Measurements from ENCODE around the gene APPL1.

The APPL1 gene

GRCh38 chr3:57227930-57228751 is 612 bp downstream of the APPL1 start:
- Histone ChIP-seq H3K27ac (ENCODE audit: low read depth, low read length) (peak overlapping the region; percentile 34; the same call in 1 of the 2 replicates), H3K9ac (ENCODE audit: low read depth, low read length) (peak overlapping the region; percentile 82), H3K4me3 (ENCODE audit: low read length) (peak overlapping the region; percentile 98), H3K9me3 (ENCODE audit: insufficient read depth, low read depth, low read length) (no peaks in the 10 kb centered on the region), H3K36me3 (ENCODE audit: insufficient read depth, low read length) (no peaks in the 10 kb centered on the region), H3K27me3 (ENCODE audit: insufficient read depth, low read length) (peaks cover 18% of the 10 kb centered on the region; the same call in 1 of the 2 replicates), H3K4me1 (ENCODE audit: insufficient read depth, low read length) (peaks cover 15% of the 10 kb centered on the region)
- WGBS: under 1% methylated on average over 69 of the region's 70 CpGs

GRCh38 chr3:57230006-57230405 is 2.5 kb downstream of the APPL1 start:
- Histone ChIP-seq H3K9ac (ENCODE audit: low read depth, low read length) (no peak overlapping the region), H3K4me1 (ENCODE audit: insufficient read depth, low read length) (peaks cover 15% of the 10 kb centered on the region), H3K27me3 (ENCODE audit: insufficient read depth, low read length) (peaks cover 18% of the 10 kb centered on the region; the same call in 1 of the 2 replicates), H3K27ac (ENCODE audit: low read depth, low read length) (no peak overlapping the region), H3K9me3 (ENCODE audit: insufficient read depth, low read depth, low read length) (no peaks in the 10 kb centered on the region), H3K4me3 (ENCODE audit: low read length) (no peak overlapping the region), H3K36me3 (ENCODE audit: insufficient read depth, low read length) (no peaks in the 10 kb centered on the region)
- 92% methylated on average over 2 of the region's 2 CpGs for WGBS

GRCh38 chr3:57233799-57234198 is 6.3 kb downstream of the APPL1 start:
- H3K36me3 ChIP-seq (ENCODE audit: insufficient read depth, low read length): peaks cover 16% of the 10 kb centered on the region
- WGBS: no CpG with 5 or more reads among the region's 2 CpGs

GRCh38 chr3:57234613-57235575 is 7.4 kb downstream of the APPL1 start:
- WGBS: 93% methylated on average over 11 of the region's 13 CpGs
- Histone ChIP-seq H3K9me3 (ENCODE audit: insufficient read depth, low read depth, low read length) (no peaks in the 10 kb centered on the region), H3K27ac (ENCODE audit: low read depth, low read length) (no peak overlapping the region), H3K4me1 (ENCODE audit: insufficient read depth, low read length) (no peaks in the 10 kb centered on the region), H3K4me3 (ENCODE audit: low read length) (no peak overlapping the region), H3K9ac (ENCODE audit: low read depth, low read length) (no peak overlapping the region), H3K36me3 (ENCODE audit: insufficient read depth, low read length) (peaks cover 25% of the 10 kb centered on the region), H3K27me3 (ENCODE audit: insufficient read depth, low read length) (no peaks in the 10 kb centered on the region)

More at GRCh38 chr3:57233799-57234198, 6.3 kb downstream of the APPL1 start:
- Histone ChIP-seq H3K4me1 (ENCODE audit: insufficient read depth, low read length) (0 out of 2 replicates have a peak, but pooled peaks cover 1% of the 10 kb centered on the region), H3K9me3 (ENCODE audit: insufficient read depth, low read depth, low read length) (no peaks in the 10 kb centered on the region), H3K4me3 (ENCODE audit: low read length) (no peak overlapping the region), H3K27ac (ENCODE audit: low read depth, low read length) (no peak overlapping the region), H3K9ac (ENCODE audit: low read depth, low read length) (no peak overlapping the region), H3K27me3 (ENCODE audit: insufficient read depth, low read length) (peaks cover 5% of the 10 kb centered on the region; the same call in 1 of the 2 replicates)

GRCh38 chr3:57244946-57245345 is 17.4 kb downstream of the APPL1 start:
- WGBS: 78% methylated on average over 1 of the region's 2 CpGs
- H3K36me3 ChIP-seq (ENCODE audit: insufficient read depth, low read length): peaks cover 93% of the 10 kb centered on the region
- no peak overlapping the region for H3K9ac ChIP-seq (ENCODE audit: low read depth, low read length)
- H3K4me3 ChIP-seq (ENCODE audit: low read length): no peak overlapping the region
- H3K4me1 ChIP-seq (ENCODE audit: insufficient read depth, low read length): no peaks in the 10 kb centered on the region
- no peak overlapping the region for H3K27ac ChIP-seq (ENCODE audit: low read depth, low read length)
- no peaks in the 10 kb centered on the region for H3K27me3 ChIP-seq (ENCODE audit: insufficient read depth, low read length)
- no peaks in the 10 kb centered on the region for H3K9me3 ChIP-seq (ENCODE audit: insufficient read depth, low read depth, low read length)

GRCh38 chr3:57252404-57252803 is 24.9 kb downstream of the APPL1 start:
- Histone ChIP-seq H3K36me3 (ENCODE audit: insufficient read depth, low read length) (peaks cover 59% of the 10 kb centered on the region), H3K4me3 (ENCODE audit: low read length) (no peak overlapping the region), H3K27ac (ENCODE audit: low read depth, low read length) (no peak overlapping the region), H3K27me3 (ENCODE audit: insufficient read depth, low read length) (no peaks in the 10 kb centered on the region), H3K9me3 (ENCODE audit: insufficient read depth, low read depth, low read length) (no peaks in the 10 kb centered on the region), H3K4me1 (ENCODE audit: insufficient read depth, low read length) (no peaks in the 10 kb centered on the region), H3K9ac (ENCODE audit: low read depth, low read length) (no peak overlapping the region)
- 90% methylated on average over 1 of the region's 1 CpG for WGBS

- H3K4me1 ChIP-seq (ENCODE audit: insufficient read depth, low read length): no peaks in the 10 kb centered on the region
- H3K27me3 ChIP-seq (ENCODE audit: insufficient read depth, low read length): no peaks in the 10 kb centered on the region
- 89% methylated on average over 3 of the region's 3 CpGs for WGBS
- H3K36me3 ChIP-seq (ENCODE audit: insufficient read depth, low read length): peaks cover 66% of the 10 kb centered on the region
- H3K9ac ChIP-seq (ENCODE audit: low read depth, low read length): no peak overlapping the region
- no peak overlapping the region for H3K27ac ChIP-seq (ENCODE audit: low read depth, low read length)
- H3K4me3 ChIP-seq (ENCODE audit: low read length): no peak overlapping the region
- H3K9me3 ChIP-seq (ENCODE audit: insufficient read depth, low read depth, low read length): no peaks in the 10 kb centered on the region
Observed at GRCh38 chr3:57256844-57257243, 29.3 kb downstream of the APPL1 start.

GRCh38 chr3:57257678-57258077 is 30.1 kb downstream of the APPL1 start:
- H3K4me3 ChIP-seq (ENCODE audit: low read length): no peak overlapping the region
- no peaks in the 10 kb centered on the region for H3K9me3 ChIP-seq (ENCODE audit: insufficient read depth, low read depth, low read length)
- H3K36me3 ChIP-seq (ENCODE audit: insufficient read depth, low read length): peaks cover 58% of the 10 kb centered on the region
- no peak overlapping the region for H3K9ac ChIP-seq (ENCODE audit: low read depth, low read length)
- no peaks in the 10 kb centered on the region for H3K27me3 ChIP-seq (ENCODE audit: insufficient read depth, low read length)
- H3K27ac ChIP-seq (ENCODE audit: low read depth, low read length): no peak overlapping the region
- no peaks in the 10 kb centered on the region for H3K4me1 ChIP-seq (ENCODE audit: insufficient read depth, low read length)

- H3K36me3 ChIP-seq (ENCODE audit: insufficient read depth, low read length): peaks cover 67% of the 10 kb centered on the region
Observed at GRCh38 chr3:57261119-57261518, 33.6 kb downstream of the APPL1 start.

GRCh38 chr3:57261929-57262328 is 34.4 kb downstream of the APPL1 start:
- 100% methylated on average over 2 of the region's 3 CpGs for WGBS

More at GRCh38 chr3:57261119-57261518, 33.6 kb downstream of the APPL1 start:
- no peaks in the 10 kb centered on the region for H3K27me3 ChIP-seq (ENCODE audit: insufficient read depth, low read length)
- no peaks in the 10 kb centered on the region for H3K9me3 ChIP-seq (ENCODE audit: insufficient read depth, low read depth, low read length)
- no peak overlapping the region for H3K9ac ChIP-seq (ENCODE audit: low read depth, low read length)
- no peak overlapping the region for H3K4me3 ChIP-seq (ENCODE audit: low read length)
- H3K27ac ChIP-seq (ENCODE audit: low read depth, low read length): no peak overlapping the region
- 96% methylated on average over 4 of the region's 4 CpGs for WGBS
- no peaks in the 10 kb centered on the region for H3K4me1 ChIP-seq (ENCODE audit: insufficient read depth, low read length)

GRCh38 chr3:57268416-57268815 is 40.9 kb downstream of the APPL1 start:
- H3K36me3 ChIP-seq (ENCODE audit: insufficient read depth, low read length): peaks cover 73% of the 10 kb centered on the region
- H3K27ac ChIP-seq (ENCODE audit: low read depth, low read length): no peak overlapping the region
- H3K4me3 ChIP-seq (ENCODE audit: low read length): no peak overlapping the region
- no peak overlapping the region for H3K9ac ChIP-seq (ENCODE audit: low read depth, low read length)
- WGBS: no CpG with 5 or more reads among the region's 1 CpG
- no peaks in the 10 kb centered on the region for H3K27me3 ChIP-seq (ENCODE audit: insufficient read depth, low read length)
- no peaks in the 10 kb centered on the region for H3K4me1 ChIP-seq (ENCODE audit: insufficient read depth, low read length)
- no peaks in the 10 kb centered on the region for H3K9me3 ChIP-seq (ENCODE audit: insufficient read depth, low read depth, low read length)

More at GRCh38 chr3:57261929-57262328, 34.4 kb downstream of the APPL1 start:
- H3K36me3 ChIP-seq (ENCODE audit: insufficient read depth, low read length): peaks cover 66% of the 10 kb centered on the region
- no peak overlapping the region for H3K9ac ChIP-seq (ENCODE audit: low read depth, low read length)
- H3K4me1 ChIP-seq (ENCODE audit: insufficient read depth, low read length): no peaks in the 10 kb centered on the region
- no peak overlapping the region for H3K4me3 ChIP-seq (ENCODE audit: low read length)
- no peaks in the 10 kb centered on the region for H3K9me3 ChIP-seq (ENCODE audit: insufficient read depth, low read depth, low read length)
- H3K27me3 ChIP-seq (ENCODE audit: insufficient read depth, low read length): no peaks in the 10 kb centered on the region
- H3K27ac ChIP-seq (ENCODE audit: low read depth, low read length): no peak overlapping the region

Data from HUES64 (cell line).